SU-DHL-6 (cell line): Measurements from ENCODE around the gene ID2.

Experiments used
- H2AFZ ChIP-seq: fragments of 200-600 bp; sonication (generic); 2 replicates; pipeline ENCODE4 v1.6.1; 2014; ENCODE audit warnings: low read depth, mild to moderate bottlenecking, moderate library complexity, mixed read lengths, antibody characterized with exemption, low read length; ENCODE audit not compliant: severe bottlenecking
- H3F3A ChIP-seq: fragments of 200-600 bp; shearing (Covaris generic); 2 replicates; pipeline ENCODE4 v1.6.0; 2016; ENCODE audit warnings: antibody characterized with exemption, mild to moderate bottlenecking; ENCODE audit not compliant: insufficient read depth
- H3K27ac ChIP-seq: fragments of 200-600 bp; sonication (generic); 2 replicates; pipeline ENCODE4 v1.5.1; 2016; ENCODE audit warnings: low read depth, mild to moderate bottlenecking, low read length, moderate library complexity, mixed read lengths
- H3K27me3 ChIP-seq: fragments of 200-600 bp; sonication (generic), shearing (Covaris generic); 2 replicates; pipeline ENCODE4 v1.6.0; 2014; ENCODE audit warnings: mild to moderate bottlenecking, low read length
- H3K36me3 ChIP-seq: fragments of 200-600 bp; sonication (generic); 2 replicates; pipeline ENCODE4 v1.6.1; 2014; ENCODE audit warnings: mild to moderate bottlenecking, low read length, mixed read lengths
- H3K4me2 ChIP-seq: fragments of 300-600, 200-600 bp; shearing (Covaris generic), sonication (generic); 2 replicates; pipeline ENCODE4 v1.6.0; 2014; ENCODE audit warnings: low read length, low read depth, mild to moderate bottlenecking; ENCODE audit not compliant: poor library complexity, severe bottlenecking
- H3K4me3 ChIP-seq: fragments of 200-600 bp; sonication (generic); 2 replicates; pipeline ENCODE4 v1.5.1; 2014; ENCODE audit warnings: antibody characterized with exemption, low read length, mild to moderate bottlenecking, mixed read lengths; ENCODE audit not compliant: insufficient read depth, poor library complexity, severe bottlenecking
- H3K79me2 ChIP-seq: fragments of 200-600 bp; sonication (generic); 2 replicates; pipeline ENCODE4 v1.6.1; 2014; ENCODE audit warnings: mild to moderate bottlenecking, low read length, moderate library complexity; ENCODE audit not compliant: insufficient read depth
- H3K9ac ChIP-seq: fragments of 200-600 bp; sonication (generic); 2 replicates; pipeline ENCODE4 v1.7.0; 2014; ENCODE audit warnings: mild to moderate bottlenecking, low read length
- H3K9me2 ChIP-seq: fragments of 200-600 bp; sonication (generic); replicated peaks from 2 replicates; pipeline ENCODE4 v1.6.1; 2014; ENCODE audit warnings: low read length; ENCODE audit not compliant: insufficient read depth
- H3K9me3 ChIP-seq: fragments of 200-600 bp; sonication (generic); 2 replicates; pipeline ENCODE4 v1.6.1; 2014; ENCODE audit warnings: low read length, mixed read lengths; ENCODE audit not compliant: insufficient read depth
- H4K20me1 ChIP-seq: fragments of 200-600 bp; sonication (generic); 2 replicates; pipeline ENCODE4 v1.6.1; 2014; ENCODE audit warnings: low read depth, mild to moderate bottlenecking, antibody characterized with exemption, low read length, moderate library complexity, mixed read lengths
- CTCF ChIP-seq: fragments of 200-600 bp; sonication (generic); IDR thresholded peaks from one replicate; pipeline ENCODE4 v1.5.1; 2017; ENCODE audit warnings: antibody characterized with exemption, mild to moderate bottlenecking, low read length, moderate library complexity; ENCODE audit not compliant: insufficient read depth, poor library complexity, severe bottlenecking
- EZH2phosphoT487 ChIP-seq: fragments of 200-600 bp; sonication (generic), shearing (Covaris generic); conservative IDR thresholded peaks from 2 replicates; pipeline ENCODE4 v1.6.1; 2018; ENCODE audit warnings: mild to moderate bottlenecking, antibody characterized with exemption, low read length, moderate library complexity, mixed read lengths

The ID2 gene

GRCh38 chr2:8720741-8721140 is 38.9 kb downstream of the ID2 start:
- Histone ChIP-seq H3K79me2 (no peaks in the 10 kb centered on the region), H4K20me1 (no peaks in the 10 kb centered on the region), H3K36me3 (no peaks in the 10 kb centered on the region), H3K9ac (no peak overlapping the region), H2AFZ (no peak overlapping the region), H3K27me3 (no peaks in the 10 kb centered on the region), H3K9me3 (no peaks in the 10 kb centered on the region), H3K27ac (no peak overlapping the region), H3K4me2 (no peak overlapping the region), H3K9me2 (no peaks in the 10 kb centered on the region), H3K4me3 (no peak overlapping the region), H3F3A (no peaks in the 10 kb centered on the region)
- no peak for TF ChIP-seq EZH2phosphoT487
- TF ChIP-seq CTCF: no peak

- no peak overlapping the region for H3K9ac ChIP-seq
- H3K27me3 ChIP-seq: no peaks in the 10 kb centered on the region
- no peaks in the 10 kb centered on the region for H3K36me3 ChIP-seq
- no peak overlapping the region for H3K4me2 ChIP-seq
- no peak overlapping the region for H3K4me3 ChIP-seq
- H3K79me2 ChIP-seq: no peaks in the 10 kb centered on the region
- no peaks in the 10 kb centered on the region for H4K20me1 ChIP-seq
- H3K27ac ChIP-seq: no peak overlapping the region
- TF ChIP-seq EZH2phosphoT487 (no peak), CTCF (no peak)
- no peak overlapping the region for H2AFZ ChIP-seq
- H3K9me2 ChIP-seq: no peaks in the 10 kb centered on the region
- no peaks in the 10 kb centered on the region for H3K9me3 ChIP-seq
- H3F3A ChIP-seq: no peaks in the 10 kb centered on the region
Observed at GRCh38 chr2:8721410-8721809, 39.6 kb downstream of the ID2 start.

- Histone ChIP-seq H3K4me2 (no peak overlapping the region), H3K27ac (no peak overlapping the region), H3K9me3 (no peaks in the 10 kb centered on the region), H3K9ac (no peak overlapping the region), H3K27me3 (no peaks in the 10 kb centered on the region), H3K36me3 (no peaks in the 10 kb centered on the region), H3F3A (no peaks in the 10 kb centered on the region), H3K9me2 (no peaks in the 10 kb centered on the region), H4K20me1 (no peaks in the 10 kb centered on the region), H2AFZ (no peak overlapping the region), H3K4me3 (no peak overlapping the region), H3K79me2 (no peaks in the 10 kb centered on the region)
- TF ChIP-seq EZH2phosphoT487: no peak
- TF ChIP-seq CTCF: no peak
Observed at GRCh38 chr2:8722986-8723385, 41.1 kb downstream of the ID2 start.

DNA sequence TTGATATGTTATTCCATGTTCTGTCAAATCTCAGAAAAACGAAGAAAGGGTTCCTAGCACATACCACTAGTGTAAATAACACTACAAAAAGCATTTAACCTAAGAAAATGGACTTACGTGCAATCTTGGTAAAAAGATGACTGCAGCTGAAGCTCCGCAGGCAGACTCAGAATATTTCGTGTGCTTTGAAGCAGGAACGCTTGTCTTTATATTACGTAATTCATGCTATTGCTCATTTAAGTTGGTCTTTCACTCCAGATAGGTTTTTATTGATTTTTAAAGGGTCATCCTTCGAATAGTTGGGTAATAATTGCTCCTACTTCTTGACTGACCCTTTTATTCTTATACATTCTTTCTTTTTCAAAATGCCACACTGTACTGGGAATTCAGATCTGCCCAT is 44.0 kb downstream of the ID2 start:
- H2AFZ ChIP-seq: no peak overlapping the region
- H3K4me3 ChIP-seq: no peak overlapping the region
- H3F3A ChIP-seq: no peaks in the 10 kb centered on the region
- H3K27me3 ChIP-seq: no peaks in the 10 kb centered on the region
- no peak for TF ChIP-seq CTCF
- TF ChIP-seq EZH2phosphoT487: no peak
- H3K36me3 ChIP-seq: no peaks in the 10 kb centered on the region
- no peak overlapping the region for H3K4me2 ChIP-seq
- H3K27ac ChIP-seq: no peak overlapping the region
- H3K9me3 ChIP-seq: no peaks in the 10 kb centered on the region
- no peaks in the 10 kb centered on the region for H4K20me1 ChIP-seq
- H3K9me2 ChIP-seq: no peaks in the 10 kb centered on the region
- no peak overlapping the region for H3K9ac ChIP-seq
- no peaks in the 10 kb centered on the region for H3K79me2 ChIP-seq
